Measurements from ENCODE around the gene KCNH8. TPM values are rescaled to one million over a fixed set of nuclear protein-coding genes. Genes with fewer than 3 reads are reported as not detected.

KCNH8 gene
- total RNA-seq, 4 donors from 2014 or later = 0.11 to 0.42 (median 0.26) TPM

DNA sequence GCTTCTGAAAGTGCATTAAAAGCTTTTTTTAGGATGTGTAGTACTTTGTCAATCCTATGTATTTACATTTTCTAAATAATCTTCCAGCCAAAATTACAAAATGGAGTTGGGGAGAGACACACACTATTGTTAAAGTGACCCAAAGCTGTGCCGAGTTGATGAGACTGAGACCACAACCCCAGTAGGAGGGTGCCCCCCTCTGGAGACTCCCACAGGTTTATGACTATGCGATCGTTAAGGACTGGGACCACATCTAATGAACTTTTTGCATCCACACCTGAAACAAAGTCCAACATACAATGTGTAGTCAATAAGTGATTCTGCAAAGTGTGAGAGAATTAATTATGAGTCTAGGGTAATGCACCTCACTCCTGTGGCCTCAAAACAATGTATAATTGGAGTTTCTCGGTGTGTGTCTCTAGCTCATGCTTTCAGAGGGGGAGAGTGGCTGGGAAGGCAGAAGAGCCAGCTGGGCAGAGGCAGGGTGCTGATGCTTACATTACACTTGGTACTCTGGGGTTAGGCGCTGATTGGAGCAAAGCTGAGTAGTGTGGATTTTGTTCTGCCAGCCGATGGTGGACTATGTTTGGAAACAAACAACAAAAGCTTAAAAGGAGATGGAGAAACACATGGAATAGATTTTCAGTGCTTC lies 102.8 kb downstream of the KCNH8 start:
- intact Hi-C loops (cut with DNase I) = no loop called here
- Histone ChIP-seq H3K27ac (replicated peaks in 1 of 4) (no peak overlapping the region), H3K4me1 (no peaks in the 10 kb centered on the region), H3K27me3 (no peaks in the 10 kb centered on the region), H3K4me3 (no peak overlapping the region), H3K9me3 (peaks cover 0 to 10% (median 0%) of the 10 kb centered on the region in 4 donors), H3K36me3 (no peaks in the 10 kb centered on the region)
- 71% methylated on average over 6 of the region's 6 CpGs for WGBS
- TF ChIP-seq POLR2AphosphoS5 (IDR thresholded peaks at IDR 0.05) (no peak), POLR2A (IDR thresholded peaks at IDR 0.05; ENCODE audit: low read depth) (no peak), EP300 (IDR thresholded peaks at IDR 0.05) (no peak)
- TF ChIP-seq, protein P1, sequence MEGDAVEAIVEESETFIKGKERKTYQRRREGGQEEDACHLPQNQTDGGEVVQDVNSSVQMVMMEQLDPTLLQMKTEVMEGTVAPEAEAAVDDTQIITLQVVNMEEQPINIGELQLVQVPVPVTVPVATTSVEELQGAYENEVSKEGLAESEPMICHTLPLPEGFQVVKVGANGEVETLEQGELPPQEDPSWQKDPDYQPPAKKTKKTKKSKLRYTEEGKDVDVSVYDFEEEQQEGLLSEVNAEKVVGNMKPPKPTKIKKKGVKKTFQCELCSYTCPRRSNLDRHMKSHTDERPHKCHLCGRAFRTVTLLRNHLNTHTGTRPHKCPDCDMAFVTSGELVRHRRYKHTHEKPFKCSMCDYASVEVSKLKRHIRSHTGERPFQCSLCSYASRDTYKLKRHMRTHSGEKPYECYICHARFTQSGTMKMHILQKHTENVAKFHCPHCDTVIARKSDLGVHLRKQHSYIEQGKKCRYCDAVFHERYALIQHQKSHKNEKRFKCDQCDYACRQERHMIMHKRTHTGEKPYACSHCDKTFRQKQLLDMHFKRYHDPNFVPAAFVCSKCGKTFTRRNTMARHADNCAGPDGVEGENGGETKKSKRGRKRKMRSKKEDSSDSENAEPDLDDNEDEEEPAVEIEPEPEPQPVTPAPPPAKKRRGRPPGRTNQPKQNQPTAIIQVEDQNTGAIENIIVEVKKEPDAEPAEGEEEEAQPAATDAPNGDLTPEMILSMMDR (IDR thresholded peaks at IDR 0.05) = no peak
- DNase-seq (ENCODE audit: extremely low spot score) = no peak

DNA sequence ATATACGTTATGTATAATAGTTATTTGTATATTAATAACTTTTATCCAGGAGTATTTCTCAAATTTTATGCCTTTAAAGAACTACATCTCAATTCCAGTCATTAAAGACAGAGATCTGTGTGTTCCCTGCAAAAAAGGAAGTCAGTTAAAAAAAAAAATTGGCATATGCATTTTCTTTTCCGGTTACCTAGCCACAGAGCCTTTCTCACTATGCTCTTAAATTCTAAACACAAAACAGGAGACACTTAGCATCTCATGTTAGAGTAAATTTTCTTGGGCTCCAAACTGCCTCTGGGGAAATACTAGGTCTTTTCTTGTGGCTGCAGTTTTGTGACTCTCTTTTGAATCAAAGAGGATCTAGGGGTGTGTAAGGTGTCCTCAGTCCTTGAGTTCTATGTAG lies 105.9 kb downstream of the KCNH8 start:
- no peak overlapping the region for H3K4me3 ChIP-seq
- H3K4me1 ChIP-seq = no peaks in the 10 kb centered on the region
- 59% methylated on average over 2 of the region's 2 CpGs for WGBS
- no peak for DNase-seq (ENCODE audit: extremely low spot score)
- no peaks in the 10 kb centered on the region for H3K36me3 ChIP-seq
- H3K27me3 ChIP-seq = no peaks in the 10 kb centered on the region
- TF ChIP-seq POLR2A (IDR thresholded peaks at IDR 0.05; ENCODE audit: low read depth) (no peak), POLR2AphosphoS5 (IDR thresholded peaks at IDR 0.05) (no peak), EP300 (IDR thresholded peaks at IDR 0.05) (no peak)
- TF ChIP-seq, protein P1 (IDR thresholded peaks at IDR 0.05) = no peak
- intact Hi-C loops (cut with DNase I) = no loop called here
- peaks cover 0 to 12% (median 0%) of the 10 kb centered on the region in 4 donors for H3K9me3 ChIP-seq
- no peak overlapping the region for H3K27ac ChIP-seq (replicated peaks in 1 of 4)

DNA sequence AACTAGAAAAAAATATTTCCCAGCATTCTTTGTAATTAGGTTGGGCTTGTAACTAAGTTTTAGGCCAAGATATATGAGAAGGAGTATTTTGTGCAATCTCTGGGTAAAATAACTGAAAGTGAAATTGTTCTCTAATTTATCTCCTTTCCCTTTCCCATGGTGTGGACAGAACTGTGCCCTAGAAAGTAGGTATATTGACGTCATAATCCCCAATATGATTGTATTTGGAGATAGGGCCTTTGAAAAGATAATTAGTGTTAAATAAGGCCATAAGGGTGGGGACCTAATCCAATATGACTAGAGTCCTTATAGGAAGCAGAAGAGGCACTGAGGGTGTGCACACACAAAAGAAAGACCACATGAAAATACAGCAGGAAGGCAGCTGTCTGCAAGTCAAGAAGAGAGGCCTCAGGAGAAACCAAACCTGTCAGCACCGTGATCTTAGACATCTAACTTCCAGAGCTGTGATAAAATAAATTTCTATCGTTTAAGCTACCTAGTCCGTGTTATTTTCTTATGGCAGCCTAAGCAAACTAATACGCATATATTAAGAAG lies 106.6 kb downstream of the KCNH8 start:
- 86% methylated on average over 5 of the region's 5 CpGs for WGBS
- H3K36me3 ChIP-seq = no peaks in the 10 kb centered on the region
- no peak overlapping the region for H3K4me3 ChIP-seq
- no peak for DNase-seq (ENCODE audit: extremely low spot score)
- no peaks in the 10 kb centered on the region for H3K4me1 ChIP-seq
- no peak overlapping the region for H3K27ac ChIP-seq (replicated peaks in 1 of 4)
- TF ChIP-seq, protein P1 (IDR thresholded peaks at IDR 0.05) = no peak
- TF ChIP-seq POLR2AphosphoS5 (IDR thresholded peaks at IDR 0.05) (no peak), EP300 (IDR thresholded peaks at IDR 0.05) (no peak), POLR2A (IDR thresholded peaks at IDR 0.05; ENCODE audit: low read depth) (no peak)
- intact Hi-C loops (cut with DNase I) = no loop called here
- no peaks in the 10 kb centered on the region for H3K27me3 ChIP-seq
- H3K9me3 ChIP-seq = peaks cover 0 to 12% (median 0%) of the 10 kb centered on the region in 4 donors

DNA sequence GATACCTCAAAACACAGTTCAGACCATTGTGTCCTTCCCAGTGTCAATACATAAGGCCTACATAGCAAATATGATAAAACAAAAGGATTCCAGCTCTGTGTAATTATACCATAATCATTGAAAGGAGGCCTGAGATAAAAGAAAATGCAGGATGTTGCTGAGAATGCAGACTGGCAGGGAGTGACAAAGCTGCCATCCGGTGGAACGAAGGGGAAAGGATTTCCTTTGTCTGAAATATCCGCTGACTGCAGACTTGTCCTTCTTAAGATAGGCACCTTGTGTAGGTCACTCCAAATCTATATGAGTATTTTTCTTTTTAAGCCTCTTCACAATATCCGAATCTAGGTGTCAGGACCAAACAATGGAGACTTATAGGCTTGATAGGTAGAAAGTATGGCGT lies 108.0 kb downstream of the KCNH8 start:
- H3K36me3 ChIP-seq = no peaks in the 10 kb centered on the region
- H3K9me3 ChIP-seq = peaks cover 0 to 12% (median 0%) of the 10 kb centered on the region in 4 donors
- DNase-seq (ENCODE audit: extremely low spot score) = no peak
- WGBS = 83% methylated on average over 5 of the region's 5 CpGs
- H3K27me3 ChIP-seq = no peaks in the 10 kb centered on the region
- H3K4me3 ChIP-seq = no peak overlapping the region
- H3K27ac ChIP-seq (replicated peaks in 1 of 4) = no peak overlapping the region
- TF ChIP-seq POLR2A (IDR thresholded peaks at IDR 0.05; ENCODE audit: low read depth) = no peak
- TF ChIP-seq, protein P1 (IDR thresholded peaks at IDR 0.05) = no peak
- intact Hi-C loops (cut with DNase I) = no loop called here
- H3K4me1 ChIP-seq = no peaks in the 10 kb centered on the region
